ENCODE results near the gene PRC1.
A peak's percentile ranks its signal among the peaks of the same experiment; 100 is the strongest.

Gene PRC1

GRCh38 chr15:90956274-90957030 is 37.9 kb downstream of the PRC1 start:
- peak; percentile 55 to 59 for DNase-seq (ENCODE audit: low read depth in 2 of 2)

GRCh38 chr15:90955624-90956273 is 38.6 kb downstream of the PRC1 start:
- no peak for DNase-seq (ENCODE audit: low read depth in 2 of 2)

GRCh38 chr15:90954712-90955623 is 39.4 kb downstream of the PRC1 start, which contains the start of gene RCCD1:
TSS of gene RCCD1 (plus strand) at chr15:90954884. CDS start at chr15:90956735, 1,851 bp downstream.
- DNase-seq (ENCODE audit: low read depth in 2 of 2) = peak; percentile 91

- no peak for DNase-seq (ENCODE audit: low read depth in 2 of 2)
These were observed 40.2 kb downstream of the PRC1 start for GRCh38 chr15:90953947-90954711.

- DNase-seq (ENCODE audit: low read depth in 2 of 2) = no peak
These were observed 41.2 kb downstream of the PRC1 start for GRCh38 chr15:90952901-90953677.

GRCh38 chr15:90950676-90951075 is 43.7 kb downstream of the PRC1 start:
- DNase-seq (ENCODE audit: low read depth in 2 of 2) = no peak

- no peak for DNase-seq (ENCODE audit: low read depth in 2 of 2)
These were observed 44.2 kb downstream of the PRC1 start for GRCh38 chr15:90949979-90950675.

- no peak for DNase-seq (ENCODE audit: low read depth in 2 of 2)
These were observed 45.8 kb downstream of the PRC1 start for GRCh38 chr15:90948506-90948905.

- no peak for DNase-seq (ENCODE audit: low read depth in 2 of 2)
These were observed 46.6 kb downstream of the PRC1 start for GRCh38 chr15:90947577-90948357.

GRCh38 chr15:90946941-90947576 is 47.3 kb downstream of the PRC1 start:
- no peak for DNase-seq (ENCODE audit: low read depth in 2 of 2)

- no peak for DNase-seq (ENCODE audit: low read depth in 2 of 2)
These were observed 47.8 kb downstream of the PRC1 start for GRCh38 chr15:90946538-90946937.

- DNase-seq (ENCODE audit: low read depth in 2 of 2) = no peak
These were observed 49.2 kb downstream of the PRC1 start for GRCh38 chr15:90945091-90945490.

GRCh38 chr15:90942354-90943120 is 51.8 kb downstream of the PRC1 start:
- no peak for DNase-seq (ENCODE audit: low read depth in 2 of 2)

- no peak for DNase-seq (ENCODE audit: low read depth in 2 of 2)
These were observed 53.3 kb downstream of the PRC1 start for GRCh38 chr15:90941038-90941437.

- no peak for DNase-seq (ENCODE audit: low read depth in 2 of 2)
These were observed 54.6 kb downstream of the PRC1 start for GRCh38 chr15:90939756-90940155.

- no peak for DNase-seq (ENCODE audit: low read depth in 2 of 2)
These were observed 56.1 kb downstream of the PRC1 start for GRCh38 chr15:90938261-90938660.

- DNase-seq (ENCODE audit: low read depth in 2 of 2) = no peak
These were observed 57.5 kb downstream of the PRC1 start for GRCh38 chr15:90936823-90937222.
